ENCODE results near the gene PARD6G.

GRCh38 chr18:80133124-80133523, 114.2 kb downstream of the PARD6G start:
- TF ChIP-seq, protein P1, sequence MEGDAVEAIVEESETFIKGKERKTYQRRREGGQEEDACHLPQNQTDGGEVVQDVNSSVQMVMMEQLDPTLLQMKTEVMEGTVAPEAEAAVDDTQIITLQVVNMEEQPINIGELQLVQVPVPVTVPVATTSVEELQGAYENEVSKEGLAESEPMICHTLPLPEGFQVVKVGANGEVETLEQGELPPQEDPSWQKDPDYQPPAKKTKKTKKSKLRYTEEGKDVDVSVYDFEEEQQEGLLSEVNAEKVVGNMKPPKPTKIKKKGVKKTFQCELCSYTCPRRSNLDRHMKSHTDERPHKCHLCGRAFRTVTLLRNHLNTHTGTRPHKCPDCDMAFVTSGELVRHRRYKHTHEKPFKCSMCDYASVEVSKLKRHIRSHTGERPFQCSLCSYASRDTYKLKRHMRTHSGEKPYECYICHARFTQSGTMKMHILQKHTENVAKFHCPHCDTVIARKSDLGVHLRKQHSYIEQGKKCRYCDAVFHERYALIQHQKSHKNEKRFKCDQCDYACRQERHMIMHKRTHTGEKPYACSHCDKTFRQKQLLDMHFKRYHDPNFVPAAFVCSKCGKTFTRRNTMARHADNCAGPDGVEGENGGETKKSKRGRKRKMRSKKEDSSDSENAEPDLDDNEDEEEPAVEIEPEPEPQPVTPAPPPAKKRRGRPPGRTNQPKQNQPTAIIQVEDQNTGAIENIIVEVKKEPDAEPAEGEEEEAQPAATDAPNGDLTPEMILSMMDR (IDR thresholded peaks at IDR 0.05), result no peak
- no peak for TF ChIP-seq POLR2A (IDR thresholded peaks at IDR 0.05)
